GM15510 (cell line): ENCODE measurements around the gene FBXW8.

Experiments used
- POLR2A ChIP-seq: IDR thresholded peaks from 3 replicates; pipeline ENCODE4 v1.6.1; 2011; ENCODE audit warnings: borderline replicate concordance; ENCODE audit not compliant: insufficient read length; ENCODE audit errors: extremely low read depth

Gene FBXW8

GRCh38 chr12:117011988-117012805, 101.4 kb downstream of the FBXW8 start:
- TF ChIP-seq POLR2A, result no peak

DNA sequence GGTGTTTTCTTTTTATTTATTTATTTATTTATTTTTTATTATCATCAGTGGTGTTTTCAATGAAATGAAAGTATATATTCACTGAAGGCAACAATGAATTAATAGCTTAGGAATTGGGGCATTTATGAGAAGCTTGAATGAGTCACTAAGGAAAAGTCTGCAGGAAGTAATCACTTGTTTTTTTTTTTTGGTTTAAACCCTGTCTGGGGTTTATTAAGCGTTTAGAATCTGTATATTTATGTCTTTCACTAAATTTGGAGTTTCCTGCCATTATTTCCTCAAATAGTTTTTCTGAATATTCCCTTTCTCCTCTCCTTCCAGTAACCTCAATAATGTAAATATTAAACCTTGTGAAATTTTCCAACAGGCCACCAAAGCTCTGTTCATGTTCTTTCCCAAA, 103.0 kb downstream of the FBXW8 start:
- TF ChIP-seq POLR2A, result no peak

GRCh38 chr12:117014342-117014887, 103.7 kb downstream of the FBXW8 start:
- no peak for TF ChIP-seq POLR2A

DNA sequence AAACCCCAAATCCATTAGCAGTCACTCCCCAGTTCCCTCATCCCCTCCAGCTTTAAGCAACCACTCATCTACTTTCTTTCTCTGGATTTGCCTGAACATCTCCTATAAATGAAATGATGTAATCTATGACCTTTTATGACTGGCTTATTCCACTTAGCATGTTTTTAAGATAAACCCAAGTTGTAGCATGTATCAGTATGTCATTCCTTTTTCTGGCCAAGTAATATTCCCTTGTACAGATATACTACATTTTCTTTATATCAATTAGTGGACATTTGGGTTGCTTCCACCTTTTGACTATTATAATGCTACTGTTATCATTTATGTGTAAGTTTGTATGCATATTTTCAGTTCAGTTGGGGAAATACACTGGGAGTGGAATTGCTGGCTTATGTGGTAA, 105.1 kb downstream of the FBXW8 start:
- TF ChIP-seq POLR2A, result no peak

GRCh38 chr12:117017807-117018206, 107.1 kb downstream of the FBXW8 start:
- TF ChIP-seq POLR2A, result no peak

DNA sequence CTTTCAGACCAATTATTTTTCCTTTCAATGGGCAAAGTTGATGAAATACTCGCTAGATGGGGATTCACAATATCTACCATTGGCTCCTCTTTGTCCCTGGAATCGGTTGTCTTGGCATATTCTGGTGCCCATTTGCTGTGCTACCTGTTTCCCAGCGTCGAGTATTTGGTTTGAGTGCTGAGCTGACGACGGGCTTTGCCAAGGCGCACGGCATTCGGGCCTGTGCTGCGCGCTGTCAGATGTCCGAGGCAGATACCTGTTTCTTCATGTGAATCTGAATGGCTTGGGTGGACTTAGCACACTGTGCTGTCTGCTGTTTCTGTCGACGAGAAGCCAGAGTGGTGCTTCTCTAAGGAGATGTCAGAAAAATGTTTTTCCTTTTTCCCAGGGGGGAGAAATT, 107.5 kb downstream of the FBXW8 start:
- no peak for TF ChIP-seq POLR2A

- no peak for TF ChIP-seq POLR2A
These were observed 107.9 kb downstream of the FBXW8 start for GRCh38 chr12:117018685-117019084.

DNA sequence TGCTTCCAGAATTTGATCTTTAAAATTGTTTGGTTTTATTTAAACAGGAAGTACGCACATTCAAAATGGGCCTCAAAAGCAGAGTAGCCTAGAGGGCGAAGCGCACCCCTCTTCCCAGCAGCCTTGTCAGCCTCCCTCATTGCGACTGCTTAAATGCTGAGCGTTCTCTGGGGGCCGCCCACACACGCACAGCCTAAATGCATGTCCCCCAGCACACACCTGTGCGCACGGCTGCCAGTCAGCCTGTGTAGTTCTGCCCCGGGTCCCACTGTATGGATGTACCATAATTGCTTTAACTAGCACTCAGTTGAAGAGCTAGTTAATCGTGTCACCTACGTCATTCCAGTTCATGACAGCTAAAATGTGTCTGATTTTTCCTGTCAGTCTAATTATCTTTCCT, 109.1 kb downstream of the FBXW8 start:
- no peak for TF ChIP-seq POLR2A

GRCh38 chr12:117020536-117021220, 109.9 kb downstream of the FBXW8 start:
- TF ChIP-seq POLR2A, result no peak

- no peak for TF ChIP-seq POLR2A
These were observed 111.7 kb downstream of the FBXW8 start for GRCh38 chr12:117022465-117022864.

DNA sequence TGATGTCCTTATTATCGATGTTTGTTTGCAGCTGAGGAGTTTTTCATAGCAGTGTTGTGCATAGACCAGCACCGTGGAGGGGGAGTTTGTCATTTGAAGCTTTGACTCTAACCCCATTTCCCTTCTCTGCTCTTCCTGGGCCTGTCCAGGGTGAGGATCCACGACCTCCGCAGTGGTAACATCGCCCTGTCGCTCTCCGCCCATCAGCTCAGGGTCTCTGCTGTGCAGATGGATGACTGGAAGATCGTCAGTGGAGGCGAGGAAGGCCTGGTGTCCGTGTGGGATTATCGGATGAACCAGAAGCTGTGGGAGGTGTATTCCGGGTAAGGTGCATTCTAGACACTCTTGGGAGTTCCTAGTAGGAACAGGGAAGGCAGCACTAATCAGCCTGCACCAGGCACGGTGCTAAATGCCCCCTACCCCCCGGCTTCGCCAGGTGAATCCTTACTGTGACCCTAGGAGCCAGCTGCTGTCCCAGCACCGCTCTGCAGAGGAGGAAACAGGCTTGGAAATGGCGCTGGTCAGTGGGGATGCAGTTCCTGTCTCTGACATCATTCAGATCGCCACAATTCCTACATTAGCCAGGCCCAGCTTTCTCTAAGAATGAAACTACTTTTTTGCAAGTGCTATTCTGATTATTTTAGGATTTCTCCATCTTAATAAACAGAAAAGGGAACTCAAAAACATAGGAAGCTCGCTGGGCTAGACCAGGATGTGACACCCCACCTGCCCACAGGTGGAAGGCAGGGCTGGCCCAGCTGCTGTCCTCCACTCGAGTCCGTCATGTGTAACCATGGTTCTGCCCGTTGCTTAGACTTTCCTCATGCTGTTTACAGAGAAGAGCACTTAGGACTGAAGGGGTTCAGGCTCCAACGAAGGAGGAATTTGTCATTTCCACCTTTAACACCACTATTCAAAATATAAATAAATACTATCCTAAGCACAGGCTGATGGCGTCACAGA, 113.5 kb downstream of the FBXW8 start:
- no peak for TF ChIP-seq POLR2A

- TF ChIP-seq POLR2A, result no peak
These were observed 114.3 kb downstream of the FBXW8 start for GRCh38 chr12:117024961-117025480.

GRCh38 chr12:117025481-117026151, 114.9 kb downstream of the FBXW8 start:
- TF ChIP-seq POLR2A, result no peak

GRCh38 chr12:117026343-117026742, 115.6 kb downstream of the FBXW8 start:
- no peak for TF ChIP-seq POLR2A
